Erythroblast (primary cell): ENCODE results near the gene OAS2.

ENCODE experiments used
- GATA1 ChIP-seq: IDR thresholded peaks from 2 replicates; pipeline ENCODE4 v1.6.1; 2011; ENCODE audit warnings: low read depth, mild to moderate bottlenecking, control low read depth, low read length, moderate library complexity
- POLR2A ChIP-seq: IDR thresholded peaks from 2 replicates; pipeline ENCODE4 v1.6.1; 2011; ENCODE audit warnings: mild to moderate bottlenecking, low read length

DNA sequence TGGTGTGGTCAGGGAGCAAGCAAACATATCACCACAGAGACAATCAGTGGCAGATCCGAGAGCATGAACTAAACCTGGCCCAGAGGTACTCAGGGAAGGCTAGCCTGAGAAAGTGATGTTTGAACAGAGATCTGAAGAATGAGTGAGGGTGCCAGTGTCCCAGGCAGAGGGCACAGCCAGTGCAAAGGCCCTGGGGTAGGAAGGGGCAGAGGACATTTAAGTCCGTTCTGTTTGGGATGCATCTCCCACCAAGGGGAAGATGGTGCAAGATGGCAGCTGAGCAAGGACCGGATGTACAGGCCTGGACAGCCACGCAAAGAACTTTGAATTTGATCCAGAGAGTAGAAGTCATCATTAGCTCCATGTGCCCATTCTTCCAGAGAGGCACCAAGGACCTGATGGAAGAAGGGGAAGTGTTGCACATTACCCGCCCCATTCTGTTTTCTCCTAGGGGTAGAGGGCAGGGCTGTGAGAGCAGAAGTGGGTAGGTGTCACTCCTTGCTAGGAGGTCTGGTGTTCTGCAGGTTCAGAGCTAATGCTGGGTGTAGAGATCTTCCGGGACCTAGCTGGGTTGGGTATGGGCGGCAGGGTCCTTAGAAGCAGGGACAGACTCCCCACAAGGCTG is 82.1 kb downstream of the OAS2 start:
- TF ChIP-seq POLR2A: no peak
- TF ChIP-seq GATA1: no peak
